ENCODE measurements around the gene ATP8A2.

ATP8A2 gene

DNA sequence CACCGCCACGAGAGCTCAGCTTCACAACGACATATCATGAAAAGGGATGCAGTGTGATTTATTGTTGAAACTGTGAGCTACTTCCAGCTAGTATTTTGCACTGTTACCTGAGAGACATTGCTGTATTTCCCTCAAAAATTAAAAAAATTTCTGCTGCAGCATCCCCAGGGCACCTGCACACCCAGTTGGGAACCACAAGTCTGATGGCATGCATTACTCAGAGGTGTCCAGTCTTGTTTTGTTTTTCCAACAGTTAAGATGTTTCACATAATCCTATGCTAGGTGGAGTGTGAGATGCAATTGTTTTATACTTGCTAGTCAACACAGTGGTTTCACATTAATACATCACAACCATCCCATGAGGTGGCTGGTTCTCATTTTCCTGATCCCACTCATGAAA, 394.8 kb downstream of the ATP8A2 start:
- DNase-seq: no peak
- H3K27me3 ChIP-seq: peaks cover 0 to 8% of the 10 kb centered on the region in 2 donors
- no peaks in the 10 kb centered on the region for H3K36me3 ChIP-seq
- TF ChIP-seq, protein P1, sequence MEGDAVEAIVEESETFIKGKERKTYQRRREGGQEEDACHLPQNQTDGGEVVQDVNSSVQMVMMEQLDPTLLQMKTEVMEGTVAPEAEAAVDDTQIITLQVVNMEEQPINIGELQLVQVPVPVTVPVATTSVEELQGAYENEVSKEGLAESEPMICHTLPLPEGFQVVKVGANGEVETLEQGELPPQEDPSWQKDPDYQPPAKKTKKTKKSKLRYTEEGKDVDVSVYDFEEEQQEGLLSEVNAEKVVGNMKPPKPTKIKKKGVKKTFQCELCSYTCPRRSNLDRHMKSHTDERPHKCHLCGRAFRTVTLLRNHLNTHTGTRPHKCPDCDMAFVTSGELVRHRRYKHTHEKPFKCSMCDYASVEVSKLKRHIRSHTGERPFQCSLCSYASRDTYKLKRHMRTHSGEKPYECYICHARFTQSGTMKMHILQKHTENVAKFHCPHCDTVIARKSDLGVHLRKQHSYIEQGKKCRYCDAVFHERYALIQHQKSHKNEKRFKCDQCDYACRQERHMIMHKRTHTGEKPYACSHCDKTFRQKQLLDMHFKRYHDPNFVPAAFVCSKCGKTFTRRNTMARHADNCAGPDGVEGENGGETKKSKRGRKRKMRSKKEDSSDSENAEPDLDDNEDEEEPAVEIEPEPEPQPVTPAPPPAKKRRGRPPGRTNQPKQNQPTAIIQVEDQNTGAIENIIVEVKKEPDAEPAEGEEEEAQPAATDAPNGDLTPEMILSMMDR (IDR thresholded peaks at IDR 0.05): no peak
- intact Hi-C loops (cut with DNase I; ENCODE audit: low total_unique reads): no loop called here
- H3K27ac ChIP-seq: no peak overlapping the region
- H3K9me3 ChIP-seq: no peaks in the 10 kb centered on the region
- no peaks in the 10 kb centered on the region for H3K4me1 ChIP-seq
- no peak overlapping the region for H3K4me3 ChIP-seq

DNA sequence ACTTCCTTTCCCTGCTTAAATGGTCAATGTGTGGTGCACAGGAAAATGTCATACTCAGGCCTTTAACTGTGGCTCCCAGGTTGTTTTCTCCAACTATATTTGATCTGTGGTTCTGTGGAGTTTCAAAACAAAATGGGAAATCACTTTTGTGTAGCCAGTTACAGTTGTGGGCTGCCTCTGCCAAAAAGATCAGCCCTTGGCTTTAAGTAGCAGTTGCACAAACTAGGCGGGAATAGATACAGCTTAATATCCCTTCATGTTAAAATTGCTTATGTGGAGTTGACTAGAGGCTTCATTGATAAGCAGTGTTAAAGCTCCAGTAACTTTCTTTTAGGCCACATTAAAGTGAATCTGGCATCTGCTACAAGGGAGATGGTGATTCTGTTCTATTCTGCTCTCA, 395.2 kb downstream of the ATP8A2 start:
- no peaks in the 10 kb centered on the region for H3K36me3 ChIP-seq
- no peak overlapping the region for H3K27ac ChIP-seq
- no peak for DNase-seq
- H3K27me3 ChIP-seq: peaks cover 0 to 8% of the 10 kb centered on the region in 2 donors
- TF ChIP-seq, protein P1 (IDR thresholded peaks at IDR 0.05): no peak
- H3K4me3 ChIP-seq: no peak overlapping the region
- no peaks in the 10 kb centered on the region for H3K9me3 ChIP-seq
- intact Hi-C loops (cut with DNase I; ENCODE audit: low total_unique reads): no loop called here
- H3K4me1 ChIP-seq: no peaks in the 10 kb centered on the region

DNA sequence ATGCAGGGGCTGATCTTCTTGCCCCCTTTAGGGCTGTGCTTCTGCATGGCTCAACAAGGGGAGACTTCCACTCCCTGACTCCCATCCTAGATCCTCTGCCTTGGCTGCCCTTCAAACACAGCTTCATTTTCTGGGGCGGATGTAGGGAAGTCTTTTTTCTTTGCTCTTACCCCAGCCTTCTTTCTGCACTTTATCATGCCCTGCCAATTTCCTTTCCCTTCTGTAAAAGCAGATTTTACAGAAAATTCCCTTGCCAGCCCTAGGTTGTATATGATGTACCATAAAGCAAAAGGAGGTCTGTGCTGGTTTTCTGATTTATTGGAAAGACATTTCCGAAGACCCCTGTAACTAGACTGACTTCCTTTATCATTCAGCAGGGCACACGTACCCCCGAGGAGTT, 396.6 kb downstream of the ATP8A2 start:
- TF ChIP-seq, protein P1 (IDR thresholded peaks at IDR 0.05): no peak
- Histone ChIP-seq H3K9me3 (no peaks in the 10 kb centered on the region), H3K4me3 (no peak overlapping the region), H3K27me3 (peaks cover 0 to 13% of the 10 kb centered on the region in 2 donors), H3K27ac (no peak overlapping the region), H3K4me1 (no peaks in the 10 kb centered on the region), H3K36me3 (no peaks in the 10 kb centered on the region)
- intact Hi-C loops (cut with DNase I; ENCODE audit: low total_unique reads): no loop called here
- no peak for DNase-seq

DNA sequence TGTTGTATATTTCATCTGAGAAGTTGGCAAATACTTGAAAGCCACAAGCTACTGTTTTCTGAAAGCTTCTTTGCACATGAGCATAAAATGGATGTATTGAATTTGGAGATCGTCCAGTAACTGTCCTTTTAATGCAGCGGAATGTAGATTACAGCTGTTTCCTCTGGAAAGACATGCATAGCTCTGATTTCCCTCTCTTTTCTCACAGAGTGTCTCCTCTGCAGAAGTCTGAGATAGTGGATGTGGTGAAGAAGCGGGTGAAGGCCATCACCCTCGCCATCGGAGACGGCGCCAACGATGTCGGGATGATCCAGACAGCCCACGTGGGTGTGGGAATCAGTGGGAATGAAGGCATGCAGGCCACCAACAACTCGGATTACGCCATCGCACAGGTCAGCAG, 397.1 kb downstream of the ATP8A2 start:
- no peaks in the 10 kb centered on the region for H3K4me1 ChIP-seq
- intact Hi-C loops (cut with DNase I; ENCODE audit: low total_unique reads): no loop called here
- no peak for DNase-seq
- H3K9me3 ChIP-seq: no peaks in the 10 kb centered on the region
- H3K27ac ChIP-seq: no peak overlapping the region
- peaks cover 0 to 15% of the 10 kb centered on the region in 2 donors for H3K27me3 ChIP-seq
- TF ChIP-seq, protein P1 (IDR thresholded peaks at IDR 0.05): no peak
- no peaks in the 10 kb centered on the region for H3K36me3 ChIP-seq
- no peak overlapping the region for H3K4me3 ChIP-seq

DNA sequence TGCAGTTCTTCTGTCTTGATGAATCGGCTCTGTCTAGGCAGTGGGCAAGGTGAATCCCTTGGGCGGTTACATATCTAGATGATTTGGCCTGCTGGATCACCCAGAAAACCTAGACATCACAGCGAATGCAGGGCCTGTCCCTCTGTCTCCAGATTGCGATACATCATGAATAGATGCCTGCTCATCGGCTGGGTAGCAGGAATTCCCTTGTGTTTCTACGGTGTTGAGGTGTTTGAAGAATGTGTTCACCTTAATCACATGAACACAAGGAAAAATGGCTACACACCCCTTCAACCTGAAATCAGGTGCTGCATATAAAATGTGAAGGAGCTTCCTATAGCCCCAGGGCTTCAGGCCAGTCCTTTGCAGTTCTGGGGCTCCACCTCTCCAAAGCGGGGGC, 398.8 kb downstream of the ATP8A2 start:
- Histone ChIP-seq H3K36me3 (no peaks in the 10 kb centered on the region), H3K4me3 (no peak overlapping the region), H3K9me3 (no peaks in the 10 kb centered on the region), H3K4me1 (no peaks in the 10 kb centered on the region), H3K27me3 (peaks cover 0 to 18% of the 10 kb centered on the region in 2 donors), H3K27ac (no peak overlapping the region)
- intact Hi-C loops (cut with DNase I; ENCODE audit: low total_unique reads): no loop called here
- TF ChIP-seq, protein P1 (IDR thresholded peaks at IDR 0.05): no peak
- DNase-seq: no peak

DNA sequence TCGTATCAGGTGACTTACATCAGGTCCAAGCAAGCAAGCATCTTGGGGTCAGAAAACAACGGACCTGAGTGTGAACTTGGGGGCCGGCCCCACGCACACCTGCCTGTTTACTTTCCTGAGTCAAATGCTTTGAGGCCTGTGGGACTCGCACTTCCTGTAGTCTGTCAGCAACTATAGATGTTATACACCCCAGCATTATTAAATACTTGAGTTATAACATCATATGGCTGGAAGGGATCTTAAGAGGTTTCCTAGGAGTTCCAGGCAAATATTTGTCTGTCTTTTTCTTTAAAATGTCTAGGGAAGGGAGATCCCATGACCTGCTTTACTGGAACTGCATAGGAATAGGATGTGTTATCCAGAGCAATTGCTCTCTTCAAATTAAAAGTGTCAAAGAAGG, 399.4 kb downstream of the ATP8A2 start:
- TF ChIP-seq, protein P1 (IDR thresholded peaks at IDR 0.05): no peak
- no peak for DNase-seq
- no peak overlapping the region for H3K27ac ChIP-seq

More for the DNA sequence above, 399.4 kb downstream of the ATP8A2 start:
- intact Hi-C loops (cut with DNase I; ENCODE audit: low total_unique reads): no loop called here
- Histone ChIP-seq H3K9me3 (no peaks in the 10 kb centered on the region), H3K4me1 (no peaks in the 10 kb centered on the region), H3K36me3 (no peaks in the 10 kb centered on the region), H3K27me3 (peaks cover 0 to 18% of the 10 kb centered on the region in 2 donors), H3K4me3 (no peak overlapping the region)

Data from tibial artery (tissue), 4 donors.